Body of pancreas (tissue), 4 donors: ENCODE measurements around the gene PREP.

Source experiments
- CTCF ChIP-seq, 7 experiments: fragments of 450-650 bp in 4 of 7; fragments of 200-600 bp in 3 of 7; sonication (generic) in 3 of 7; IDR thresholded peaks; one replicate each; pipeline ENCODE4 v1.5.1; 2016 to 2019; ENCODE audit warnings: antibody characterized with exemption in 7 of 7
- POLR2A ChIP-seq, 3 donors: fragments of 450-650 bp; IDR thresholded peaks; one replicate each; pipeline ENCODE4 v1.6.1; 2016; ENCODE audit warnings: antibody characterized with exemption in 3 of 3, mild to moderate bottlenecking in 2 of 3

DNA sequence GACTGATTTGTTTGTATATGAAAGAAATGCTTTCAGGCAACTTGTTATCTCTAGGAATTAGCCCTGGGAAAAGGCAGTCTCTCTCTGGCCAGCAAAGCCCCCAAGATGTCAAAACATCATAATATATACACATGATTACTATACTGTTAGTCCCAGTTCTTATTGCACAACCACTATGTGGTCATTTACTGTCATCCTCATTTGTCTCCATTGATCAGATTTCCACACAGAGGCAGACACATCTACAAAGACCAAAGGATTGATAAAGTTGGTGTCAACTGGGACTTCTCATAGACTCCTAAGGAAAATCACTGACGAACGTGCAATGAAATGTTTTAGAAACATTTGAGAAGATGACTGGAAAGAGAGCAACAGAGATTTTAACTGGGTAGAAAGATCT is 151.2 kb downstream of the PREP start:
- TF ChIP-seq CTCF (IDR thresholded peaks at IDR 0.05): no peak
- no peak for TF ChIP-seq POLR2A (IDR thresholded peaks at IDR 0.05)
